ENCODE results near the gene ACTR1A.

DNA sequence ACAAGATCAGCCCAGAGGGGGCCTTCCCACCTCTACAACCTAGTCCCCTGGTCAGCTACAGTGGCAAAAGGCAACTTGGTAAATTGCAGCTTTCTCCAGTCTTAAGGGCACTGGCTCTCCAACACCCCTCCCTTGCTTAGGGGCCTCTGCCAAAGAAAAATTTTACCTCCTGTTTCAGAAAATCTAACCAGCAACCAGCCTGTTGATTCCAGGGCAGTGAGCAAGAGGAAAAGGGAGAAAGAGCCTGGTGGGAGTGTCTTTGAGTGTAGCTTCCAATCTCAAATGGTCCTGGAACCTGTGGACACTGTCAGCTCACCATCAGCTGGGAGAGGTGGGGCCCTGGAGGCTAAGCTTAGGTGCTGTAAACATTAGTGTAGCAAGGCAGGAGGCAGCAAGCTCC is 22.9 kb downstream of the ACTR1A start:
- TF ChIP-seq, protein P1, sequence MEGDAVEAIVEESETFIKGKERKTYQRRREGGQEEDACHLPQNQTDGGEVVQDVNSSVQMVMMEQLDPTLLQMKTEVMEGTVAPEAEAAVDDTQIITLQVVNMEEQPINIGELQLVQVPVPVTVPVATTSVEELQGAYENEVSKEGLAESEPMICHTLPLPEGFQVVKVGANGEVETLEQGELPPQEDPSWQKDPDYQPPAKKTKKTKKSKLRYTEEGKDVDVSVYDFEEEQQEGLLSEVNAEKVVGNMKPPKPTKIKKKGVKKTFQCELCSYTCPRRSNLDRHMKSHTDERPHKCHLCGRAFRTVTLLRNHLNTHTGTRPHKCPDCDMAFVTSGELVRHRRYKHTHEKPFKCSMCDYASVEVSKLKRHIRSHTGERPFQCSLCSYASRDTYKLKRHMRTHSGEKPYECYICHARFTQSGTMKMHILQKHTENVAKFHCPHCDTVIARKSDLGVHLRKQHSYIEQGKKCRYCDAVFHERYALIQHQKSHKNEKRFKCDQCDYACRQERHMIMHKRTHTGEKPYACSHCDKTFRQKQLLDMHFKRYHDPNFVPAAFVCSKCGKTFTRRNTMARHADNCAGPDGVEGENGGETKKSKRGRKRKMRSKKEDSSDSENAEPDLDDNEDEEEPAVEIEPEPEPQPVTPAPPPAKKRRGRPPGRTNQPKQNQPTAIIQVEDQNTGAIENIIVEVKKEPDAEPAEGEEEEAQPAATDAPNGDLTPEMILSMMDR (IDR thresholded peaks at IDR 0.05): no peak
- no peak for TF ChIP-seq ZFX (IDR thresholded peaks at IDR 0.05; ENCODE audit: borderline replicate concordance)

Measured in 22Rv1 (cell line).